GM10266 (cell line): ENCODE measurements around the gene ENPP6.

Source experiments
- DNase-seq: peaks from one replicate; pipeline ENCODE4 v3.0.0; 2012; ENCODE audit errors: extremely low spot score
- CTCF ChIP-seq: IDR thresholded peaks from 2 replicates; pipeline ENCODE4 v1.5.1; 2012; ENCODE audit warnings: mild to moderate bottlenecking, low read depth; ENCODE audit not compliant: control insufficient read depth, insufficient read depth; ENCODE audit errors: missing control alignments

ENPP6 gene

GRCh38 chr4:184217634-184218033 is at the start of gene ENPP6:
ENPP6 (minus strand) TSS chr4:184217873; CDS start chr4:184217819, 54 bp downstream.
- TF ChIP-seq CTCF: no peak
- DNase-seq: no peak

GRCh38 chr4:184267206-184267608 is 49.5 kb upstream of the ENPP6 start:
- DNase-seq: no peak
- no peak for TF ChIP-seq CTCF

- no peak for TF ChIP-seq CTCF
- no peak for DNase-seq
Observed at GRCh38 chr4:184265546-184266351, 48.1 kb upstream of the ENPP6 start.

- TF ChIP-seq CTCF: peak; percentile 74
- DNase-seq: peak; percentile 77
Observed at GRCh38 chr4:184263910-184264732, 46.4 kb upstream of the ENPP6 start.

- no peak for DNase-seq
- no peak for TF ChIP-seq CTCF
Observed at GRCh38 chr4:184263461-184263860, 45.8 kb upstream of the ENPP6 start.

- no peak for DNase-seq
Observed at GRCh38 chr4:184262901-184263300, 45.2 kb upstream of the ENPP6 start.

More at GRCh38 chr4:184262901-184263300, 45.2 kb upstream of the ENPP6 start:
- no peak for TF ChIP-seq CTCF
